GM18909 (cell line): ENCODE data around the gene CPT1B.
"Not testable (repeated sequence)": the region's sequence is repeated elsewhere in the genome, so short reads cannot be mapped to it uniquely, and the experiment has no call there.

ENCODE experiments used
- ATAC-seq: cut with Tn5 transposase; IDR thresholded peaks from one replicate; pipeline ENCODE4 v1.9.1; 2021; ENCODE audit warnings: mild to moderate bottlenecking; ENCODE audit not compliant: unreplicated experiment, poor library complexity

CPT1B gene

DNA sequence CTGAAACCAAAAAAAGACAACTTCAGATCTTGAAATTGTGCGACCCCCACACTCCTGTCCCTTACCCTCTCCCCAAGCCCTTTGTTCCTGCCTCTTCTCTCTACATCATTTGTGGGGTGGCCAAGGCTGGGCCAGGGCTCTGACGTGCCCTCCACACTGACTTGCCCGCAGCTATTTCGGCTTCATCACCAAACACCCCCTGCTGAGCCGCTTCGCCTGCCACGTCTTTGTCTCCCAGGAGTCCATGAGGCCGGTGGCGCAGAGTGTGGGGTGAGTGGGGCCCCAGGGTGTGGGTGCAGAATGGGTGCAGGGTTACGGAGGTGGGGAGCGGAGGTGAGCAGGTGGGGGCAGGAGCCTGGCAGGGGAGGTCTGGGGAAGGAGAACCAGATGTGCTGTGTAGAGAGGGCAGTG is 31.8 kb upstream of the CPT1B start:
- no peak for ATAC-seq

DNA sequence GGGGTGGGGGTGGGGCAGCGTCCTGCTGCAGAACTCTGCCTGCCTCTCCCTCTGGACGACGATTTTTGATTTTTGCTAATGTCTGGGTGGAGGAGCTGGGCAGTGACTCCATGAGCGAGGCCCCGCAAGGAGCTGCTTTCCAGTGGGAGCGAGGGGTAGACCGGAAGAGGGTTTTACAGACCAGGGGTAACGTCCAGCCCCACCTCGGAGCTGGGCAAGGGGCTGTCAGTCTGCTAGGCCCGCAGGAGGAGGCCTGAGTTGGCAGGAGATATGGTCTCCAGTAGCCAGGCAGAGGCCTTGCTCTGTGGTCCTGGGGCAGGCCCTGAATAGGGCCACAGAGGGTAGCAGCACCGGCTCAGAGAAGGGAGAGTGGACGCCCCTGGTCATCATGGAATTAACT is 31.4 kb upstream of the CPT1B start:
- ATAC-seq: no peak

DNA sequence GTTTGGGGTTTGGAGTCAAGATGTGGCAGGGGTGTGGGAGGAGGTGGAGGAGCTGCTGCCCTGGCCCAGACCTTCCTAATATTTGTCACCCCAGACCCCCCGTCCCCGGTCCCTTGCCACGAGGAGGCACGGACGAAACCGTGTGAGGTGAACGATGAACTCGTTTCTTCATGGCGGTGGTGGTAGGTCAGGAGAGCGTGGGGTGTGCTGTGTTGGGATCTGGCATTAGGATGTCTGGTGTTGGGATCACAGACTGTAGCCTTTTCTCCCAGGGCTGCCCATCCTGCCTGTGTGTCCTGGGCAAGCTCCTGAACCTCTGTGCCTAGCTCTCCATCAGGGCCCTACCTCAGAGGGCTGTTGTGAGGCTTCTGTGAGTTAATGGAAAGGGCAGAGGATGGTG is 30.8 kb upstream of the CPT1B start:
- no peak for ATAC-seq

DNA sequence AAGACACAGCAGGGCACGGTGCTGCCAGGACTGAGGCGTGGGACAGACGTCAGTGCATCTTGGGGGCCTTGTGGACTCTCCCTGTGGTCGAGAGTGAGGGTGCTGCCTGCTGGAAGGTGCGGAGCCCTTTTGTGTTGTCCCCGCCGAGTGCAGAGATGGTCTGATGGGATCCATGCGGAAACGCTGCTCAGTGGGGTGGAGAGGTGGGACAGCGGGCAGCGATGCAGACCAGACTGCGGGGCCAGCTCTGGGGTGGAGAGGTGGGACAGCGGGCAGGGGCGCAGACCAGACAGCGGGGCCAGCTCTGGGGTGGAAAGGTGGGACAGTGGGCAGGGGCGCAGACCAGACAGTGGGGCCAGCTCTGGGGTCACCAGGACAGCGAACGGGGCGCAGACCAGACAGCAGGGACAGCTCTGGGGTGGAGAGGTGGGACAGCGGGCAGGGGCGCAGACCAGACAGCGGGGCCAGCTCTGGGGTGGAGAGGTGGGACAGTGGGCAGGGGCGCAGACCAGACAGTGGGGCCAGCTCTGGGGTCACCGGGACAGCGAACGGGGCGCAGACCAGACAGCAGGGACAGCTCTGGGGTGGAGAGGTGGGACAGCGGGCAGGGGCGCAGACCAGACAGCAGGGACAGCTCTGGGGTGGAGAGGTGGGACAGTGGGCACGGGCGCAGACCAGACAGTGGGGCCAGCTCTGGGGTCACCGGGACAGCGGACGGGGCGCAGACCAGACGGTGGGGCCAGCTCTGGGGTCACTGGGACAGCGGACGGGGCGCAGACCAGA is 30.0 kb upstream of the CPT1B start:
- ATAC-seq: not testable (repeated sequence)

DNA sequence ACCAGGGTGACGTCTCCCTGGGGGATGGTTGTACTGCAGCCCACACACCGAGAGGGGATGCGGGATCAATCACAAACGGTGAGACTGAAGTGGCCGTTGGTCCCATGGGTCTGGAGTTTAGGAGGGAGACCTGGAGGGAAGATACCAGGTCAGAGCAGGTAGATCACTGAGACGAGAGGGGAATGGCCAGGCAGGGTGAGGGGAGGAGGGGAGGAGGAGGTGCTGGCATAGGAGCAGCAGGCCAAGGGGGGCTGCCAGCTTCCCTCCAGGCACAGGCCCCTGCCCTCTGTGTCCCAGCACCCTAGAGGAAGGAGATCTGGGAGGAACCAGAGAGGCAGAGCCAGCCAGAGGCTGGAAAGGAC is 29.4 kb upstream of the CPT1B start:
- no peak for ATAC-seq

DNA sequence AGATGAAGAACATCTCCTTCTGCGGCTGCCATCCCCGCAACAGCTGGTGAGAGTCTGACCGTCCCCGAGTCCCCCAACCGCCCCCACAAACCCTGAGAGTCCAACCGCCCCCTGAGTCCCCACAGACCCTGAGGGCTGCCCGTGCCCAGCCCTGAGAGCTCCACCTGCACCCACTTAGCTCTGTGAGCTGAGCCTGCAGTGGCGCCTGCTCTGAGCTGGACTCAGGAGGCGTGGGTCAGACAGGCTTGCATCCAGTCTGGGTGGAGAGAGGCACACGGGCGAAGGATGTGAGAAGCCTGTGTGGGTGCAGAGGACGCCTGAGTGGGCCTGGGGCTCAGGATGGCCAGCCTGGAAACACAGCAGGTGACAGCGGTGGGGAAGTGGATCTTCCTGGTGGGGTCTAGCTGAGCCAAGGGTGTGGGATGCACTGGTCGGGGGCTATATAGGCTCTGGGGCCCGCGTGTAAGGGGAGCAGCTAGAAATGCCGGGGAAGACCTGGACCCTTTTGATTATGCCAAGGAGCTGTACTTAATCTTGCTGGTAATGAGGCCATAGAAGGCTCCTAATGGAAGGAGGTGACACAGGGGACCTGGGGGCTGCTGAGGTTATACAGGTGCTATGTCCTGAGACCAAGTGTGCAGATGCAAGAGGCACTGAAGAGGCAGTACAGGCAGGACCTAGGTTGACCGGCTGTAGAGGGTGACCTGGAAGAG is 28.9 kb upstream of the CPT1B start:
- no peak for ATAC-seq

DNA sequence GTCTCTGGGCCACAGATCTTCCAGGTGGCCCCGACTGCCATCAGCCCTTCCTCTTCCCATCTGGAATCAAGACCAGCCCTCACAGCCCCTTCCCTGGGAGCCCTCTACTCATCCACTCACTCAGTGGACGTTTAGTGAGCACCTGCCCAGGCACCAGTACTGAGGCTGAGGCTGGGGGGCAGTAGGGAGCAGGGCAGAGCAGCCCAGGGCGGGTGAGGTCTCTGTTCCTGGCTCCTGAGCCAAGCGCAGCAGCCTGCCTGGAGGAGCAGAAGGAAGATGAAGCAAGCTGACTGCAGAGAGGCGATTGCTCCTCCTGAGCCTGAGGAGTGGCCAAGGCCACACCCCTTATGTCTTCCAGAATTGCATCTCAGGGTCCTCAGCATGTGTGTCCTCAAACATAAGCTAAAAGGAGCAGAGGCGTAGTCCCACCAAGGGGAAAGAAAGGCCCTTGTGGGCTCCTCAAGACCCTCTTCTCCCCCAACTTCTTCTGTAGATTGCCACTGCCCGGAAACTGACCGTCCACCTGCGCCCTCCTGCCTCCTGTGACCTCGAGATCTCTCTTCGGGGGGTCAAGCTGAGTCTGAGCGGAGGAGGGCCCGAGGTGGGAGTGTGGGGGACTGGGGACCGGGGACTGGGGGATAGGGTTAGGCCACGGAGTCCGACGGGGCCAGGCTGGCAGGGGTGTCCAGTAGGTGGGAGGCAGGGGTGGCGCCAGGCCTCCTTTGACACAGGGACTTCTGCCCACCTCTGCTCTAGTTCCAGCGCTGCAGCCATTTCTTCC is 28.1 kb upstream of the CPT1B start:
- ATAC-seq: no peak

DNA sequence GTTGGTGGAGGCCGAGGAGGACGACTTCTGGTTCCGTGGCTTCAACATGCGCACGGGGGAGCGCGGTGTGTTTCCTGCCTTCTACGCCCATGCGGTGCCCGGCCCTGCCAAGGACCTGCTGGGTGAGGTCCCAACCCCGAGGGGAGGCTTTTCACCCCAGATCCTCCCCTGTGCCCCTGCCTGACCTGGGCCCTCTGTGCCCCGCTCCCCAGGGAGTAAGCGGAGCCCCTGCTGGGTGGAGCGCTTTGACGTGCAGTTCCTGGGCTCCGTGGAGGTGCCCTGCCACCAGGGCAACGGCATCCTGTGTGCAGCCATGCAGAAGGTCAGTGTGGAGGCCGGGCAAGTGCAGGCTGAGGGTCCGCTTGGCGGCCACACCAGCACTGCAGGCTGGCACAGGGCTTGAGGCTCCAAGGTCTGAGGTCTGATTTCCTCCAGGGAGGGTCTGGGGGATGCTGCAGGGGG is 27.4 kb upstream of the CPT1B start:
- no peak for ATAC-seq

DNA sequence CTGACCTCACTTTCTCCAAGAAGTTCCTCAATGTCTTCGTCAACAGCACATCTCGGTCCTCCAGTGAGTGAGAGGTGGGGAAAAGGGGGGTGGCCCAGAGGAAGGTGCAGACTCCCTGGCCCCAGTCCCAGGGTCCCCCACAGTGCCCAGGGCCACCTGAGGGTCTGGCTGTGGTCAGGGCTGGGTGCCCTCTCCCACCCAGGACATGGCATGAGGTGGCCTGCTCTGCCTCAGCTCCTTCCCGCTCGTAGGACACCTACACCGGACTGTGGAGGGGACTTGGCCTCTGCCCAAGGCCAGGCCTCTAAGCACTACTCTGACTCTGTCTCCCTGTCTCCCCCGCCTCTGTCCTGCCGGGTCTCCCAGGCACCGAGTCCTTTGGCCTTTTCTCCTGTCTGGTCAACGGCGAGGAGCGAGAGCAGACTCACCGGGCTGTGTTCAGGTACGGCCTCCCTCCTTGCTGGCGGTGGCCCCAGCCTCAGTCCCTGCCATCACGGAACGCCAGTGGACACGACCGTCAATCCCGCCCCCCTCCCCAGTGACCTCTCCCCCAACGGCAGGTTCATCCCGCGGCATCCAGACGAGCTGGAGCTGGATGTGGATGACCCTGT is 26.9 kb upstream of the CPT1B start:
- no peak for ATAC-seq

DNA sequence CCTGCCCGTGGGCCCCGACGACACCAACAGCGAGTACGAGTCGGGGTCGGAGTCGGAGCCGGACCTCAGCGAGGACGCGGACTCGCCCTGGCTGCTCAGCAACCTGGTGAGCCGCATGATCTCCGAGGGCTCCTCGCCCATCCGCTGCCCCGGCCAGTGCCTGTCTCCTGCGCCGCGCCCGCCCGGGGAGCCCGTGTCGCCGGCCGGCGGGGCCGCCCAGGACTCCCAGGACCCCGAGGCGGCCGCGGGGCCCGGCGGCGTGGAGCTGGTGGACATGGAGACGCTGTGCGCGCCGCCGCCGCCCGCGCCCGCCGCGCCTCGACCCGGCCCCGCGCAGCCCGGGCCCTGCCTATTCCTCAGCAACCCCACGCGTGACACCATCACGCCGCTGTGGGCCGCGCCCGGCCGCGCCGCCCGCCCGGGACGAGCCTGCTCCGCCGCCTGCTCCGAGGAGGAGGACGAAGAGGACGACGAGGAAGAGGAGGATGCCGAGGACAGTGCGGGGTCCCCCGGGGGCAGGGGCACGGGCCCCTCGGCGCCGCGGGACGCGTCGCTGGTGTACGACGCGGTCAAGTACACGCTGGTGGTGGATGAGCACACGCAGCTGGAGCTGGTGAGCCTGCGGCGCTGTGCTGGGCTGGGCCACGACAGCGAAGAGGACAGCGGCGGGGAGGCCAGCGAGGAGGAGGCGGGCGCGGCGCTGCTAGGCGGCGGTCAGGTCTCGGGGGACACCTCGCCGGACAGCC is 26.2 kb upstream of the CPT1B start:
- no peak for ATAC-seq

DNA sequence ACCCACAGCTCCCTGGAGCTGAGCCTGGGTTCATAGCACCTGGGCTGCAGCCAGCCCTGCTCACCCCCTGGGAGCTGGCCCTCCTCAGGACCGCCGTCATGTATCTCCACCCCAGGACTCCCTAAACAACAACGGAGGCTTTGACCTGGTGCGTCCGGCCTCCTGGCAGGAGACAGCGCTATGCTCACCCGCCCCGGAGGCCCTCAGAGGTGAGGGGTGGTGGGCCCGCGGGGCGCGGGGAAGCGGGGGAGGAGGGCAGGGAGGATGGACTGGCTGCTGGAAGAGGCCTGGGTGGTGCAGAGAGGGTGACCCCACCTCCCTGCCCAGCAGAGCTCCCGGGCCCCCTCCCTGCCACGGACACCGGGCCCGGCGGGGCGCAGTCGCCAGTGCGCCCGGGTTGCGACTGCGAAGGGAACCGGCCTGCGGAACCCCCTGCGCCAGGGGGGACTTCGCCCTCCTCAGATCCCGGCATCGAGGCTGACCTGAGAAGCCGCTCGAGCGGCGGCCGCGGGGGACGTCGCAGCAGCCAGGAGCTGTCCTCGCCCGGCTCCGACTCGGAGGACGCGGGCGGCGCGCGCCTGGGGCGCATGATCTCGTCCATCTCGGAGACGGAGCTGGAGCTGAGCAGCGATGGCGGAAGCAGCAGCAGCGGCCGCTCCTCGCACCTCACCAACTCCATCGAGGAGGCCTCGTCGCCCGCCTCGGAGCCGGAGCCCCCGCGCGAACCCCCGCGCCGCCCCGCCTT is 25.5 kb upstream of the CPT1B start:
- ATAC-seq: no peak

DNA sequence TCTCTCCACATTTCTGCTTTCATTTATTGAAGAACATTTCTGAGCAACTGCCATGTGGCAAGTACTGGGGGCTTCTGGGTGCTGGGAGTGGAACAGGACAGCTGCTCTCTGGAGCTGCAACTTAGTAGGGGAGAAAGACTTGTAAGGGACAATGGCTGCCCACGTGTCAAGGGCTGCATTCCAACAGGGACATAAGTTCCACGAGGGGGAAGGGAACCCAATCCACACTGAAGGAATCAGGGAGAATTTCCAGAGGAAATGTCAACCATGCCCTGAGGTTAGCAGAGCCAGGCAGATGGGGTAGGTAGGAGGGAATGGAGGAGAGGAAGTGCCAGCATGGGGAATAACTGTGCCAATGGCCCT is 24.1 kb upstream of the CPT1B start:
- ATAC-seq: no peak

DNA sequence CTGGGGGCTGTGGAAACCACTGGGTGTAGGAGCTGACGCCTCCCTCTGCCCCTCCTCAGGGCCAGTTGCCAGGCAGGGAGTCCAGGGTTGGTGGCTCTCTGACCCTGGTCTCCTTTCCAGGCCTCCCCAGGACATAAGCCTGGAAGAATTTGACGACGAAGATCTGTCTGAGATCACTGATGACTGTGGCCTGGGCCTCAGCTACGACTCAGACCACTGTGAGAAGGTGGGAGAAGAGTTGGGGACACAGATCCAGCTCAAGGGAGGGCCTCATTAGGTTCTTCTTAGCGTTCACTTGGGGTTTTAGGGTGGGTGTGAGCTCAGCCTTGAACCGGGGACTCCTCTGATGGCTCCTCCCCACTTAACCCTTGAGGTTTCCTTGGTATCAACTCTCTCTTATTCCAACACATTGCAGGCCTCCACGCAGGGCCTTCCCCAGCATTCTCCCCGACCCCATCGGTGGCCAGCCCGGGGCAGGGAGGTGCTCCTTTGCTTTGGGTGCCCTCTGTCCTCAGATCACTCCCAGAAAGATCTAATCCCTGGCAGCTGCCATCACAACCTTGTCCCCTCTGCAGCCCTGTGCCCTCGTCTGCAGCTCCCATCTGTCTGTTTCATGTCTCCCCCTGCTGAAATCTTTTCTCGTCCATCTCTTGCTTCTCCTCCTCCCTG is 23.6 kb upstream of the CPT1B start:
- no peak for ATAC-seq

DNA sequence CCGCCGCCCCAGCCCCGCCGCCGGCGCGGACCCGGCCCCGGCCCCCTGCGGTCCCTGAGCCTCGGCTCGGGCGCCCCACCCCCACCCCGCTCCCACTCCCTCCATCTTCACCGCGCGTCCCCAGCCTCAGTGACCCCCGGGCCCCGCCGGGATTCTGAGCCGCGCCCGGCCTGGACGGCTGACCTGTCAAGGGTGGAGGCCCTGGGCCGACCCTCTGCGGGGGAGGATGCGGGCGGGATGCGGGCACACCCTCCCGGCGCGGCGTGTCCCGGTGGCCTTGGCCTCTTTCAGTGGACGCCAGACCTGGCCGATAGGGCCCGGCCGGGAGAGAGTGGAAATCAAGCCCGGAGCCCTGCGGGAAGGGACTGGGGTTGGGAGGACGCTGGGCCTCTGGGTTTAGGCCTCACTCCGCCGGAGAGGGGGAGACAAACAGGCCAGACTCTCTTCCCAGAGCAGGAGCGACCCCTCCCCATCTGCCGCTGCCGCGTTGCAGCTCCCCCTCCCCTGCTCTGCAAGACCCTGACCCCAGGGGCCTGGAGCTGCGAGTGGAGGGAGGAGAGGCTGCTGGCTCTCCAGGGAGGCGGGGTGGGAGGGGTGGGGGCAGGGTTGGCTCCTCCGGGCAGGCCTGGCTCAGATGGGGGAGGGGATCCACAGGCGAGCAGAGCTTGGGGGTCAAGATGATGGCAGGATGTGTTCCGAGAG is 22.9 kb upstream of the CPT1B start:
- ATAC-seq: no peak

DNA sequence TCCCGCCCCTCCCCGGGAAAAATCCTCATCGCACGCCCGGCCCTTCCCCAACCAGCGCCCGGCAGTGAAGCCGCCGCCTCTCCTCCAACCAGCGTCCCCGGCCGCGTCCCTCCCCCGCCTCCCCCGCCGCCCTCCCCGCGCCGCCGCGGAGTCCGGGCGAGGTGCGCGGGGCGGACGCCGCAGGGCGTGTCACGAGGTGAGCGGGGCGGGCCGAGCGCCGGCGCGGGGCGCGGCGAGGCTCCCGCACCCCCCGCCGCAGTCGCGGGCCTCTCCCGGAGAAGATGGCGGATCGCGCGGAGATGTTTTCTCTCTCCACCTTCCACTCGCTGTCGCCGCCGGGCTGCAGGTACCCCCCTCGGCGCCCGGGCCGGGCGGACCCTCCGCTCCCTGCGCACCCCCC is 22.3 kb upstream of the CPT1B start, which contains the start of gene MAPK8IP2:
TSS of gene MAPK8IP2 (plus strand) at position 256 of the 400 bp plus-strand sequence. CDS start at position 282, 26 bp downstream.
- no peak for ATAC-seq

DNA sequence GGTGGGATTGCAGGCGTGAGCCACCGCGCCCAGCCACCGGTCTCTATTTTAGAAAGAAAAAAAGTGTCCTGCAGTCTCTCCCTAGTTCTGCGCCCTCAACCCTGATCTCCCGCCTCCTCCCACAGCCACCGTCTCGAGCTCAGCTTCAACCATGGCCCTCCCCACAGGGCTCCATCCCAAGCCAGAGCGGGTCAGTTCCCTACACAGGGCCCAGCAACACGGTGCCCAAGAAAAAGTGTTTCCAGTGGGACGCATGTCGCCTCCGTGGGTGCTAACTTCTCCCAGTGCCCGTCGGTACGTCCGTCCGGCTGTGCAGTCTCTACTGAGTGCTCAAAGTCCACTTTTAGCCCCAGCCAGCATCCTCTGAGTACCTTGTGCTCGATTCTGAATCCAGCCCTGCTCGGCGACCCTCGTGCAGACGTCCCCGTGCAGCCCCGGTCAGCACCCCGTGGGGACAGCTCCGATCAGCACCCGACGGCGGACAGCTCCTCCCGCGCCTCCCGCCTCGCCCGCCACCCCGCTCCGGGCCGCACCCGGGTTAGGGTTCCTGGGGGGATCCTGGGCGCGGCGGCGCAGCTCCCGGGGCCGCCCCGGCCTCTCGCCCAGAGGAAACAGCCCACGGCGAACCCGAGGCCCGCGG is 21.7 kb upstream of the CPT1B start:
- no peak for ATAC-seq

DNA sequence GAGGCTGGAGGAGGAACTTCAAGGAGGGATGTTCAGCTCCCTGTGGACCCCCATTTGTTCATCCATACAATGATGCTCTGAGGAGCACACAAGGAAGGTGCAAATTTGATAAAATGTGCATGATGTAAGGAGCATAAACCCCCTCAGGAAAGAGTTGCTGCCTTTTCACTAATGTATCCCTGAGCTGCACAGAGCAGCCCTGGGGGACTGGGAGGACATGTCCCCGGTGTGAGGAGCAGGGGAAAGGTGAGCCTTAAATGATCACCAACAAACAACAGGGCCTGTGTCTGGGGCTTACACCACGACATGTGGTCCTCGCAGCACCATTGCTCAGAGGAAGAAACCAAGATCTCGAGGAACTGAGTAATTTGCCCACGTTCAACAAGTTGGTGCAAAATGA is 18.9 kb upstream of the CPT1B start:
- ATAC-seq: no peak

DNA sequence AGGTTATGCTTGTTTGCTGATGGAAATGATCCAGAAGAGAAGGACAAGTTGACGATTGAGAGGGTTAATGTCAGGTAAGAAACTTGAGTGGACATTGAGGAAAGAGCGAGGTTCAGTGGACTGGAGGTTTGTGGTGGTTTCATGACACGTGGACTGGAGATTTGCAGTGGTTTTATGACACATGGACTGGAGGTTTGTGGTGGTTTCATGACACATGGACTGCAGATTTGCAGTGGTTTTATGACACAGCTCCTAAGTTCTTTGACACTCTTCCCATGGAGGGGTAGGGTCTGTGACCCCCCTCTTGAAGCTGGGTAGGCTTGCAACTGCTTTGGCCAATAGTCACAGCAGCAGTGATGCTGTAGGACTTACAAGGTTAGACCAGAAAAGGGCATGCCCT is 17.0 kb upstream of the CPT1B start:
- no peak for ATAC-seq
